GM20431 (cell line): Measurements from ENCODE around the gene ELFN1.

ENCODE experiments used
- in situ Hi-C: fragments of 300-500 bp; cut with MseI, MboI; formaldehyde crosslinking; loops from one replicate; pipeline ENCODE4 v1.15.0; 2020; ENCODE audit warnings: low sequenced_read_pairs; ENCODE audit not compliant: unreplicated experiment

Gene ELFN1

DNA sequence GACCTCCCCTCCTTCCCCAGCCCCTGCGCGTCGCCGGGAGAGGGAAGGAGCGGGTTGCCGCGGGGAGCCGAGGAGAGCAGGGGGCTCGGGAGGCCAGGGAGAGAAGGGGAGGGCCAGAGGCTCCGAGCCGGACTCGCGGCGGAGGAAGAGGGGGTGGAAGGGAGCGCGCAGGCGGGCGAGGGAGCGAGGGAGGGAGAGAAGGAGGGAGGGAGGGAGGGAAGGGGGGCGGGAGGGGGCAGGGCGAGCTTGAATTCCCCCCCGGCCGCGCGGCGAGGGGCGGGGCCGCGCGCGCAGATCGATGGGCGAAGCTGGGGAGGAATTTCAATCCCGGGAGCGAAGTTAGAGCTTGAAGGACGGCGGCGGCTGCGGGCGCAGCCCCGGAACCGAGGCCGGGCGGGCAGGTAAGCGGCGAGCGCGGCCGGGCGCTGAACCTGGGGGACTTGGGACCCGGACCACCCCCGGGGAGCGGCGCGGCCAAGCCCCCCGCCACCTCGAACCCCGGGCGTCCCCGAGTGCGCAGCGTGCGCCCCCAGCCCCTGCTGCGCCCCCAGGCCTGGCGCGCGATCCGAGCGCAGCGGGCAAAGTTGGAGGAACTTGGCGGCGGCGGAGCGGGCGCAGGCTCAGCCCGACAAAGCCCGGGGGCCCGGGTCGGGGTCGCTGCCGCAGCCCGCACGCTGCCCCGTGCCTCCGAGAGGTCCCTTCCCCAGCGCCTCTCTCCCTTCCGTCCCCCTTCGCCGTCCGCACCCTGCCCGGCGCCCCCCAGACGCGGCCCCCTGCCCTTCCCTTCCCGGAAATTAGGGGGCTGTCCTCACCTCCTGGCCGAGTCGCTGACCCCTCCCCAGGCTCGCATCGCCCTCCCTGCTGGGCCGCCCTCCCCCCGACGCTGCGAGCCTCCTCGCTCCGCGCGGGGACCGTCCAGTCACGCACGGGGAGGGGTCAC lies at the start of gene ELFN1:
TSS of gene ELFN1 (plus strand) at position 324 of the 940 bp plus-strand sequence. CDS start 74,320 bp downstream, outside the sequence.
- in situ Hi-C loops, result no loop called here

- in situ Hi-C loops, result no loop called here
Observed at GRCh38 chr7:1620835-1621234, 49.2 kb upstream of the ELFN1 start.

DNA sequence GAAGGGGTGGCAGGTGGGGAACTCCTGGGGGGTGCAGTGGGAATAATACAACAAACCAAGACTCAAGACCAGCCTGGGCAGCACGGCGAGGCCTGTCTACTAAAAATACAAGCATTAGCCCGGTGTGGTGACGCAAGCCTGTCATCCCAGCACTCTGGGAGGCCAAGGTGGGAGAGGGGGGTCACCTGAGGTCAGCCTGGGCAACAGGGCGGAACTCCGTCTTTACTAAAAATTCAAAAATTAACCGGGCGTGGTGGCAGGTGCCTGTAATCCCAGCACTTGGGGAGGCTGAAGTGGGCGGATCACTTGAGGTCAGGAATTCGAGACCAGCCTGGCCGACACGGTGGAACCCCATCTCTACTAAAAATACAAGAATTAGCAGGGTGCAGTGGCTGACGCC lies 48.4 kb upstream of the ELFN1 start:
- in situ Hi-C loops, result no loop called here

- in situ Hi-C loops, result no loop called here
Observed at GRCh38 chr7:1622441-1622840, 47.6 kb upstream of the ELFN1 start.

DNA sequence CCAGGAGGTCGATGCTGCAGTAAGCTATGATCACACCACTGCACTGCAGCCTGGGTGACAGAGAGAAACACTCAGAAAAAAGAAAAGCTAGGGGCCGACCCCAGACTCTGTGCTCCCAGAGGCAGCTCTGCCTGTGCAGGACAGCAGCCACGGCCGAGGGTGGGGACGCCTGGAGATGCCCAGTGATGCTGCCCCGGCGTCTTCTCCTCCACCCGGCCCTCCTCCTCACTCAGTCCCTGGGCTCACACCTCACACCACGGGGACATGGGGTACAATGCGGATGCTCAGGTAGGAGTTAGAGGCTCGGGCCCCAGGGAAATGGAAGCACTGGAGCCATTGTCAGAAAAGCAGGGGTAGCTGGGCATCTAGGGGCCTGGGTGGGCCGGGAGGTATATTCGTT lies 46.3 kb upstream of the ELFN1 start:
- in situ Hi-C loops, result no loop called here

DNA sequence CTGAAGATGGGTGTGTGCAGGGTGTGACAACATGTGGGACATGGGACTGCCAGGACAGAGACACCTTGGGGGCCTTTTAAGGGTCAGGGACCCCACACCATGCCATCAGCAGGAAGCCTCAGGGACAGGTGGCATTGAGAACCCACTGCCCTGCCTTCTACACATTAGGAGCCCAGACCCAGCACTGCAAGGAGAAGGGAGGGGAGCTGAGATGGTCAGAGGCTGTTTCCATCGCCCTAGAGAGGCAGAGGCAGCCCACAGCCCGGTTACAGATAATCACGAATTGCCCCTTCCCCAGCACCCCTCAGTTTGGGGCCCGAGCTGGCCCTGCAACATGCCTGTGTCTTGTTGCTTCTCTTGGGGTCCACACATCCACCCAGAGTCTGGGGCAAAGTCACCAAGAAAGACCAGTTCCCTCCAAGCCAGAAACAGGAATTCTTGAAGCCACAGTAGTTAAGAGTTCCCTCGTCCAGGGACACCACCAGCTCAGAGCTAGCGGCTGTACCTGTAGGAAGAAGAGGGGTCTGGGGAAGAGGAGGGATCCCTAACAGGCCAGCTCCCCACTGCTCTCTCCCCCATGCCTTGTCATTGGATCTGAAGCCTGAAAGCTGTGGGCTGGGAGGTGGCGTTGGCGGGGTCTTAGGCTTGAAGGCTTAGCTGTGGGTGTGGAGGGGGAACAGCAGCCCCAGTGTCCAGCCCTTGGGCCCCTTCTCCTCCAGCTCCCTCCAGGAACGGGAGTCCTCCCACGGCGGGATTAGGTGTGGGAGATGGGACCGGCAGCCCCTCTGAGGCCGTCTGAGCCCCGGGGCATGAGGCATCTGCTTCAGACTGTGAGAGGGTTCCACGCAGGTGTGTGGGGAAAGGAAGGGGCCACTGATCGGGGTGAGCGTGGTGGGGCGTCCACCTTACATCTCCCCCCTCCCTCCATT lies 44.8 kb upstream of the ELFN1 start:
- in situ Hi-C loops, result no loop called here

GRCh38 chr7:1626769-1627168 lies 43.3 kb upstream of the ELFN1 start:
- in situ Hi-C loops, result no loop called here

GRCh38 chr7:1630700-1631336 lies 39.3 kb upstream of the ELFN1 start:
- in situ Hi-C loops, result no loop called here

- in situ Hi-C loops, result no loop called here
Observed at GRCh38 chr7:1631678-1632077, 38.4 kb upstream of the ELFN1 start.

GRCh38 chr7:1632506-1632905 lies 37.6 kb upstream of the ELFN1 start:
- in situ Hi-C loops, result no loop called here

DNA sequence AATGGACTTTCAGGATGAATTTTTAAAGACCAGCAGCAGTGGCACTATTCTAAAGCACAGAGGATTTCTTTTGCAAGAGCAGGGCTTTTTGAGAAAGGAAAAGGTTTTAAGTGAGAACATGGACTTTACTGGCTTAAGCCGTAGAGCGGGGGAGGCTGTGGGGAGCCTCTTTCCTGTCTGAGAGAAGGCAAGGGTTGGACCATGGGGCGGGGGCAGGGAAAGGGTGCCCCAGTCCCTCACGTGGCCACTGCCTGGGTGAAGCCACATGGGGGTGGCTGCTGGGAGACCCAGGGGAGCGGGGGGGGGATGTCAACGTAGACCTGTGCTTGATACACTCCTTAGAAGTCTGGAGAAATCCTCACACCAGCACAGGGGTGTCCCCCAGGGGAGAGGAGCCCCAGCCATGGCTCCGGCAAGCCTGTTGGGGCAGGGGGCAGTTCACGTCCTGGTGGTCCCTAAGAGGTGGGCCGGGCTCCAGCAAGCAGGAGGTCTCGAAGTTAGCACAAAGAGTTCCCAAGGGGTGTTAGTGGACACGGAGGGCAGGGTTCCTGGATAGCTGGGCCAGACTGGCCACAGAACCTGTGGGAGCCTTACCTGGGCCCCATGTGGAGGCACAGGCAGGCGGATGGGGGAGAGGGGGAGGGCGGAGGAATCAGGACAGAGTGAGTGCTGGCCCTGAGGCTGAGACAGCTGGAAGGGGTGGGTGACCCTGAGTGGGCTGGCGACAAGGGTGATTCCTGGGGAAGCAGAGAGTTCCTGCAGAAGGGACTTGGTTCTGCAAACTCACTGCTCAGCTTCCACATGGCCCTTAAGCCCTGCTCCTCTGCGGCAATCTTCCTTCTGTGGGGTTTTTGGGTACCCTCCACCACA lies 36.9 kb upstream of the ELFN1 start:
- in situ Hi-C loops, result no loop called here

DNA sequence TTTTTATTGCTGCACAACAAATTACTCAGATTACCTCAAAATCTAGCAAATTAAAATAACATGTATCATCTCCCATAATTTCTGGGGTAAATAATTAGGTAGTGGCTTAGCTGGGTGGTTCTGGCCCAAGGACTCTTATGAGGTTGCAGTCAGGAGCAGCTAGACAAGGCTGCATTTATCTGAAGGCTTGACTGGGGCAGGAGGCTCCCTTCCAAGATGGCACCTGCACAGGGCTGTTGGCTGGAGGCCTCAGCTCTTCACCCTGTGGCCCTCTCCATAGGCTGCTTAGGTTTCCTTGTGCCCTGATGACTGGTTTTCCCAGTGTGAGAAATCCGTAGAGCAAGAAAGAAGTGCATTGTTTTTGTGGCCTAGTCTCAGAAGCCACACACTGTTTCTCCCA lies 34.7 kb upstream of the ELFN1 start:
- in situ Hi-C loops, result no loop called here

DNA sequence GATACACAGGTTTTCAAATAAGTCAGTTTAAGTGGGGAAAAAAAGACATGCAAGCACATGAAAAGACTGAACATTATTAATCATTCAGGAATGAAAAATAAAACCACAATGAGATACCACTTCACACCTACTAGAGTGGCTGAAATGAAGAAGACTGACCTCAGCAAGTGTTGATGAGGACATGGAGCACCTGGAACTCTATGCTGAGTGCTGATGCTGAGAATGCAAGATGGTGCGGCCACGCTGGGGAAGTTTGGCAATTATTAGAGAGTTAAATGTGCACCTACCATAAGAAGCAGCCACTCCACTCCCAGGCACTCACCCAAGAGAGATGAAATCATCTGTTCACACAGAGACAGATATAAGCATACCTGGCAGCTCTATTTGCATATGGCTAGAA lies 32.9 kb upstream of the ELFN1 start:
- in situ Hi-C loops, result no loop called here

GRCh38 chr7:1638215-1638661 lies 31.8 kb upstream of the ELFN1 start:
- in situ Hi-C loops, result no loop called here

DNA sequence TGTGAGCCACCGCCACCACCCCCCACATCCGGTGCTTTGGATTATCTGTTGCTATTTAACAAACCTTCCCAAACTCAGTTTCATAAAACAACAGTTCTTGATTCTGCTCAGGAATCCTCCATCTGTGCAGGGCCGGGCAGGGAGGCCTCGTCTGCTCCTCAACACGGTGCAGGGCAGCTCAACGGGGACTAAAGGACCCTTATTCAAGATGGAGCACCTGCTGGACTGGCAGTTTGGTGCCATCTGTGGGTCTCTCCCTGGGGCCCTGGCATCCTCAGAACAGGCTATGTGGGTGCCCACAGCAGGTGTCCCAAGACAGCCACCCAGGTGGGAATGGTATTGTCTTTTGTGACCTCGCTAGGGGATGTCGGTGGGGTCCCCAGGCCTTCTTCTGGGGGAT lies 31.0 kb upstream of the ELFN1 start:
- in situ Hi-C loops, result no loop called here

GRCh38 chr7:1639532-1640175 lies 30.4 kb upstream of the ELFN1 start:
- in situ Hi-C loops, result no loop called here

DNA sequence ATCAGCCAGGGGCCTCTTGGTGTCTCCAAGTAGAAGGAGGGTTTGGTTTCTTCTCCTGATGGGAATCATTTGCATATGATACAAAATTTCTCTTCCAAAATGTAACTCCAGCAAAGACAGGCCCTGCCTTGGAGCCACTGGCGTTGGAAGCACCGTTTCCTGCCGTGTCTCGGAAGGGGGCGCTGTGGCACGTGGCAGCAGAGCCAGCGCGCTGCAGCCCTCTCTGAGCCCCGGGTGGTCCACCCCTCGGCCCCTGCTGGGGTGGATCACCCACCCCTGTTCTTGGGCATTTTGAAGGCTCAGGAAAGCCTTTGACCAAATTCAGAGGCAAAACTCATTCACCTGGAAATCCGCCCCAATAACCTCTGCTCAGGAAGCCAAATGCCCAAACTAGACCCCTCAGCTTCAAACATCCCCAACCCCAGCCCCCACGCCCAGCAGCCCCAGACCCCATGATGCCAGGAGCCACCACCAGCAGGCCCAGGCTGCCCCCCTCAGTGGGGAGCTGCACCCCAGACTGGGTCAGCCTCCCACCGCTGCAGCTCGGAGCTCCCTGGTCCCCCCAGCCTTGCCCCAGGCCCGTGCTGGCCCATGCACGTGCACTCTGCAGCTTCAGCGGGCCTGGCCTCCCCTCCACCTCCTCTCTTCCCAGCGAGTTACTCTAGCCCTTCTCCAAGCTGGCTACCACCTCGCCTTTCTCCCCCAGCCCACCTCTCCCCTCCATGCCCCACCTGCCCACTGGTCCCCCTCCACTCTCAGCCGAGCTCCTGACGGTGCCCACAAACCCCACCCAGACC lies 29.5 kb upstream of the ELFN1 start:
- in situ Hi-C loops, result no loop called here

- in situ Hi-C loops, result no loop called here
Observed at GRCh38 chr7:1641173-1641572, 28.9 kb upstream of the ELFN1 start.
